MM.1S (cell line): ENCODE measurements around the gene TNK1.

Experiments
- DNase-seq: peaks from one replicate; pipeline ENCODE4 v3.0.0-alpha.2; 2015
- H2AFZ ChIP-seq: fragments of 300-600 bp; sonication (generic); 2 replicates; pipeline ENCODE4 v1.6.0; 2016; ENCODE audit warnings: antibody characterized with exemption, low read length
- H3F3A ChIP-seq: fragments of 300-600 bp; sonication (generic); 2 replicates; pipeline ENCODE4 v1.6.1; 2016; ENCODE audit warnings: mild to moderate bottlenecking, antibody characterized with exemption, low read length, moderate library complexity, mixed read lengths; ENCODE audit not compliant: insufficient read depth
- H3K27ac ChIP-seq: fragments of 300-600 bp; sonication (generic); 2 replicates; pipeline ENCODE4 v1.5.1; 2016; ENCODE audit warnings: mild to moderate bottlenecking, low read length
- H3K27me3 ChIP-seq: fragments of 300-600 bp; sonication (generic); replicated peaks from 2 replicates; pipeline ENCODE4 v1.6.0; 2016; ENCODE audit warnings: low read length; ENCODE audit not compliant: insufficient read depth
- H3K36me3 ChIP-seq: fragments of 300-600 bp; sonication (generic); replicated peaks from 2 replicates; pipeline ENCODE4 v1.6.1; 2016; ENCODE audit warnings: mild to moderate bottlenecking, low read length, mixed read lengths; ENCODE audit not compliant: insufficient read depth
- H3K4me1 ChIP-seq: fragments of 300-600 bp; sonication (generic); 2 replicates; pipeline ENCODE4 v1.6.1; 2016; ENCODE audit warnings: low read length, mixed read lengths
- H3K4me2 ChIP-seq: fragments of 300-600 bp; sonication (generic); 2 replicates; pipeline ENCODE4 v1.6.0; 2016; ENCODE audit warnings: low read depth, low read length
- H3K4me3 ChIP-seq: fragments of 300-600 bp; sonication (generic); 2 replicates; pipeline ENCODE4 v1.5.1; 2016; ENCODE audit warnings: low read length, mixed read lengths
- H3K79me2 ChIP-seq: fragments of 300-600 bp; sonication (generic); 2 replicates; pipeline ENCODE4 v1.6.1; 2016; ENCODE audit warnings: mixed run types, low read length, mixed read lengths
- H3K9ac ChIP-seq: fragments of 300-600 bp; sonication (generic); 2 replicates; pipeline ENCODE4 v1.6.1; 2016; ENCODE audit warnings: low read length, mixed read lengths
- H3K9me2 ChIP-seq: fragments of 300-600 bp; sonication (generic); replicated peaks from 2 replicates; pipeline ENCODE4 v1.6.1; 2016; ENCODE audit warnings: mild to moderate bottlenecking, low read length, mixed read lengths; ENCODE audit not compliant: insufficient read depth
- H3K9me3 ChIP-seq: fragments of 300-600 bp; sonication (generic); replicated peaks from 2 replicates; pipeline ENCODE4 v1.6.1; 2016; ENCODE audit warnings: mild to moderate bottlenecking, low read length, mixed read lengths; ENCODE audit not compliant: insufficient read depth
- H4K20me1 ChIP-seq: fragments of 300-600 bp; sonication (generic); 2 replicates; pipeline ENCODE4 v1.6.1; 2016; ENCODE audit warnings: mild to moderate bottlenecking, low read length, moderate library complexity, mixed read lengths; ENCODE audit not compliant: insufficient read depth
- CTCF ChIP-seq: fragments of 300-600 bp; sonication (generic); IDR thresholded peaks from 2 replicates; pipeline ENCODE4 v1.5.1; 2016; ENCODE audit warnings: antibody characterized with exemption, low read length, mixed read lengths
- EZH2 ChIP-seq: fragments of 300-600 bp; sonication (generic); optimal IDR thresholded peaks from 2 replicates; pipeline ENCODE3; 2017; ENCODE audit warnings: low read depth, mild to moderate bottlenecking, antibody characterized with exemption, low read length, mixed read lengths
- EZH2phosphoT487 ChIP-seq: fragments of 300-600 bp; sonication (generic); IDR thresholded peaks from 2 replicates; pipeline ENCODE4 v1.6.1; 2018; ENCODE audit warnings: antibody characterized with exemption, low read length

The TNK1 gene

DNA sequence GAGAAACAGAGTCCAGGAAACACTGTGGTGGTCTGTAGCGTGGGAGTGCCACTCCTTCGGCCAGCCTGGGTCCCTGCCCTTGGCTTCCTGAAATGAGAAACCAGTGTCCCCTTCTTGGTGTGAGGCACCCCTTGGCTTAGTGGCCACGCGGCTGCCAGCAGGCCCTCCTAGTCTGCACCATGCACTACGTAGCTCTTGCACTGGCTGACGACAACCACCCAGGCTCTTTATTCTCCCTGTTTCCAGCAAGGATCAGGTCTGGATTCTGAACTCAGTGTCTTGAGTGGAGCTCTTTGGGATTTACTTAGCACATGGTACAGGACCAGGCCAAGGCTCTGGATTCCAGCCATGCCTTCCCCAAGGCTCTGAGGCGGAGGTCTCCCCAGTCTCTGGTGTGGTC, 46.7 kb downstream of the TNK1 start:
- Histone ChIP-seq H3K27me3 (peaks cover 64% of the 10 kb centered on the region), H3F3A (no peaks in the 10 kb centered on the region), H3K9ac (no peak overlapping the region), H3K9me3 (no peaks in the 10 kb centered on the region), H3K79me2 (no peaks in the 10 kb centered on the region), H4K20me1 (no peaks in the 10 kb centered on the region), H3K4me2 (no peak overlapping the region), H2AFZ (no peak overlapping the region), H3K9me2 (no peaks in the 10 kb centered on the region), H3K4me3 (no peak overlapping the region), H3K36me3 (no peaks in the 10 kb centered on the region), H3K4me1 (no peaks in the 10 kb centered on the region), H3K27ac (no peak overlapping the region)
- no peak for TF ChIP-seq CTCF
- no peak for TF ChIP-seq EZH2phosphoT487
- TF ChIP-seq EZH2 = no peak
- no peak for DNase-seq

DNA sequence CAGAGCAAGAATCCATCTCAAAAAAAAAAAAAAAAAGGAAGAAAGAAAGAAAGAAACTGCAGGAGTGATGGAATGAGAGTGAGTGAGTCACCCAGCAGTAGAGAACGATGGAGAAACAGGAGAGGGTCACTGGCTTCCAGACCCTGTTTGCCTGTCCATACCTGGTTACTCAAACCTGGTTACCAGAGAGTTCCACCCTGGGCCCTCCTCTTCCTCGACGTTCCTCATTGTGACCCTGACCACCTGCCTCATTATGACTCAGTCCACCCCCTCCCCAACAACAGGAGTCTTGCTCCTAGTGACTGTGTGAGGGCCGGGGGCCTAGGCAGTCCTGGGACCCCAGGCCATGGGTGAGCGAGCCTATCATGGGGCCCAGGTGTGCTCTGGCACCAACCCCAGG, 47.7 kb downstream of the TNK1 start, which contains the start of gene SPEM3:
TSS of gene SPEM3 (plus strand) at position 301 of the 400 bp plus-strand sequence. CDS start at position 347, 46 bp downstream.
- Histone ChIP-seq H3K27me3 (peaks cover 64% of the 10 kb centered on the region), H3K9ac (no peak within 1 kb of the TSS), H3K79me2 (no peaks in the 10 kb centered on the region), H3K9me3 (no peaks in the 10 kb centered on the region), H3K4me2 (no peak within 1 kb of the TSS), H4K20me1 (no peaks in the 10 kb centered on the region), H3K27ac (no peak within 1 kb of the TSS), H3K36me3 (no peaks in the 10 kb centered on the region), H3K9me2 (no peaks in the 10 kb centered on the region), H3K4me3 (no peak within 1 kb of the TSS), H3F3A (no peaks in the 10 kb centered on the region), H3K4me1 (no peaks in the 10 kb centered on the region), H2AFZ (no peak within 1 kb of the TSS)
- no peak for DNase-seq
- TF ChIP-seq EZH2phosphoT487 = no peak
- no peak for TF ChIP-seq CTCF
- TF ChIP-seq EZH2 = no peak

GRCh38 chr17:7429722-7430121, 48.8 kb downstream of the TNK1 start:
- TF ChIP-seq EZH2phosphoT487 (no peak), EZH2 (no peak), CTCF (no peak)
- Histone ChIP-seq H4K20me1 (no peaks in the 10 kb centered on the region), H3K4me3 (no peak overlapping the region), H3F3A (no peaks in the 10 kb centered on the region), H3K9ac (no peak overlapping the region), H3K36me3 (no peaks in the 10 kb centered on the region), H3K79me2 (no peaks in the 10 kb centered on the region), H3K9me3 (no peaks in the 10 kb centered on the region), H3K4me1 (no peaks in the 10 kb centered on the region), H2AFZ (no peak overlapping the region), H3K27ac (no peak overlapping the region), H3K4me2 (no peak overlapping the region), H3K27me3 (peaks cover 52% of the 10 kb centered on the region), H3K9me2 (no peaks in the 10 kb centered on the region)
- no peak for DNase-seq
